BE2C (cell line): ENCODE results near the gene MYH7.
"Not testable (repeated sequence)": the region's sequence is repeated elsewhere in the genome, so short reads cannot be mapped to it uniquely, and the experiment has no call there.

Source experiments
- DNase-seq: peaks from one replicate; pipeline ENCODE4 v3.0.0-alpha.2; 2020
- H3K27me3 ChIP-seq: fragments of 250-450 bp; sonication (Bioruptor Pico); 2 replicates; pipeline ENCODE4 v1.5.1; 2020; ENCODE audit warnings: mild to moderate bottlenecking
- H3K36me3 ChIP-seq: fragments of 250-450 bp; sonication (Bioruptor Pico); 2 replicates; pipeline ENCODE4 v1.5.1; 2020; ENCODE audit warnings: mild to moderate bottlenecking
- H3K4me1 ChIP-seq: fragments of 250-450 bp; sonication (Bioruptor Pico); 2 replicates; pipeline ENCODE4 v1.5.1; 2020
- H3K4me3 ChIP-seq: 2 replicates; pipeline ENCODE4 v1.5.1; 2011; ENCODE audit warnings: low read depth, low read length
- H3K9me3 ChIP-seq: fragments of 250-450 bp; sonication (Bioruptor Pico); 2 replicates; pipeline ENCODE4 v1.5.1; 2020
- TF ChIP-seq, protein P1 (sequence below): IDR thresholded peaks from 2 replicates; pipeline ENCODE4 v1.5.1; 2012; ENCODE audit warnings: mild to moderate bottlenecking, low read depth, low read length

Gene MYH7

DNA sequence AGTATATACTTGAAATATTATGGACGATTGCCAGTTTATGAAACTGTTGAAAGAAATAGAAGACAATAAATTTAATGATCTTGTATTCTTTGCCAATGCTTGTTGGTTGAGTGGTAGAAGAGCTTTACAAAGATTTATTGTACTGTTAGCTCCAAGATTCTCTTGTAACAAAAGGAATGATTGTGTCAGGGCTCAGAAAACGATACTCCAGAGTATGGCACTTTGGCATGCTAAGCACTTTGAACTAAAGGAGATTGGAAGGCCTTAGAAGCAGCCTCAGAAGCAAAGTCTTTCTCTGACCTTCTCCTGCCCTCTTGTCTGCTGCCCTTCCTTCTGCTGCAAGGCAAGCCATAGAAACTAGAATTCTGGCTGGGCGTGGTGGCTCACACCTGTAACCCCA is 29.8 kb upstream of the MYH7 start:
- Histone ChIP-seq H3K36me3 (no peaks in the 10 kb centered on the region), H3K9me3 (no peaks in the 10 kb centered on the region), H3K27me3 (0 out of 2 replicates have a peak, but pooled peaks cover 3% of the 10 kb centered on the region), H3K4me1 (no peaks in the 10 kb centered on the region), H3K4me3 (no peak overlapping the region)
- TF ChIP-seq, protein P1, sequence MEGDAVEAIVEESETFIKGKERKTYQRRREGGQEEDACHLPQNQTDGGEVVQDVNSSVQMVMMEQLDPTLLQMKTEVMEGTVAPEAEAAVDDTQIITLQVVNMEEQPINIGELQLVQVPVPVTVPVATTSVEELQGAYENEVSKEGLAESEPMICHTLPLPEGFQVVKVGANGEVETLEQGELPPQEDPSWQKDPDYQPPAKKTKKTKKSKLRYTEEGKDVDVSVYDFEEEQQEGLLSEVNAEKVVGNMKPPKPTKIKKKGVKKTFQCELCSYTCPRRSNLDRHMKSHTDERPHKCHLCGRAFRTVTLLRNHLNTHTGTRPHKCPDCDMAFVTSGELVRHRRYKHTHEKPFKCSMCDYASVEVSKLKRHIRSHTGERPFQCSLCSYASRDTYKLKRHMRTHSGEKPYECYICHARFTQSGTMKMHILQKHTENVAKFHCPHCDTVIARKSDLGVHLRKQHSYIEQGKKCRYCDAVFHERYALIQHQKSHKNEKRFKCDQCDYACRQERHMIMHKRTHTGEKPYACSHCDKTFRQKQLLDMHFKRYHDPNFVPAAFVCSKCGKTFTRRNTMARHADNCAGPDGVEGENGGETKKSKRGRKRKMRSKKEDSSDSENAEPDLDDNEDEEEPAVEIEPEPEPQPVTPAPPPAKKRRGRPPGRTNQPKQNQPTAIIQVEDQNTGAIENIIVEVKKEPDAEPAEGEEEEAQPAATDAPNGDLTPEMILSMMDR = no peak
- no peak for DNase-seq

DNA sequence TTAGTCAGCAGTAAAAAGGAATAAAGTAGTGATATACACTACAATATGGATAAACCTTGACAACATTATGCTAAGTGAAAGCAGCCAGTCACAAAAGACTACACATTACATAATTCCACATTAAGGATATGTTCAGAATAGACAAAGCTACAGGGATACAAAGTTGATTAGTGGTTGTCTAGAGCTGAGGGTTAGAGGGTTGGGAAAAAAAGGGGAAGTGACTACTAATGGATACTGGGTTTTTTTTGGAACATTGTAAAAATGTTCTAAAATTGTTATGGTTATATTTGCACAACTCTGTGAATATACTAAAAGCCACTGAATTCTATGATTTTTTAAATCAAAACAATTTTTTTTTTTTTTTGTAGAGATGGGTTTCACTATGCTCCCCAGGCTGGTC is 29.2 kb upstream of the MYH7 start:
- no peaks in the 10 kb centered on the region for H3K4me1 ChIP-seq
- H3K36me3 ChIP-seq = no peaks in the 10 kb centered on the region
- H3K9me3 ChIP-seq = no peaks in the 10 kb centered on the region
- H3K27me3 ChIP-seq = 0 out of 2 replicates have a peak, but pooled peaks cover 3% of the 10 kb centered on the region
- TF ChIP-seq, protein P1 = no peak
- H3K4me3 ChIP-seq = no peak overlapping the region
- no peak for DNase-seq

DNA sequence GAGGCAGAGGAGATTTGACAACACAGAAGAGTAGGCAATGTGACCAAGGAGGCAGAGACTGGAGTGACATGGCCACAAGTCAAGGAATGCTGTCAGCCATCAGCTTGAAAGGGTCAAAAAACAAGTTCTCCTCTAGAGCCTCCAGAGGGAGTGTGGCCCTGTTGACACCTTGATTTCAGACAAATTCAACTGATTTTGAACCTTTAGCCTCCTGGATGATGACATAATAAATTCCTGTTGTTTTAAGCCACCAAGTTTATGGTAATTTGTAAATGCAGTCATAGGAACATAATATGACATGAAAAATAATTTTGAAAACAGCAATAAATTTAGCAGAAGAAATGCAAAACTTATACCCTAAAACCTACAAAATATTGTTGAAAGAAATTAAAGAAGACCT is 25.5 kb upstream of the MYH7 start:
- no peaks in the 10 kb centered on the region for H3K9me3 ChIP-seq
- TF ChIP-seq, protein P1 = no peak
- DNase-seq = no peak
- H3K27me3 ChIP-seq = peaks cover 7% of the 10 kb centered on the region; the same call in 1 of the 2 replicates
- no peak overlapping the region for H3K4me3 ChIP-seq
- no peaks in the 10 kb centered on the region for H3K36me3 ChIP-seq
- no peaks in the 10 kb centered on the region for H3K4me1 ChIP-seq

DNA sequence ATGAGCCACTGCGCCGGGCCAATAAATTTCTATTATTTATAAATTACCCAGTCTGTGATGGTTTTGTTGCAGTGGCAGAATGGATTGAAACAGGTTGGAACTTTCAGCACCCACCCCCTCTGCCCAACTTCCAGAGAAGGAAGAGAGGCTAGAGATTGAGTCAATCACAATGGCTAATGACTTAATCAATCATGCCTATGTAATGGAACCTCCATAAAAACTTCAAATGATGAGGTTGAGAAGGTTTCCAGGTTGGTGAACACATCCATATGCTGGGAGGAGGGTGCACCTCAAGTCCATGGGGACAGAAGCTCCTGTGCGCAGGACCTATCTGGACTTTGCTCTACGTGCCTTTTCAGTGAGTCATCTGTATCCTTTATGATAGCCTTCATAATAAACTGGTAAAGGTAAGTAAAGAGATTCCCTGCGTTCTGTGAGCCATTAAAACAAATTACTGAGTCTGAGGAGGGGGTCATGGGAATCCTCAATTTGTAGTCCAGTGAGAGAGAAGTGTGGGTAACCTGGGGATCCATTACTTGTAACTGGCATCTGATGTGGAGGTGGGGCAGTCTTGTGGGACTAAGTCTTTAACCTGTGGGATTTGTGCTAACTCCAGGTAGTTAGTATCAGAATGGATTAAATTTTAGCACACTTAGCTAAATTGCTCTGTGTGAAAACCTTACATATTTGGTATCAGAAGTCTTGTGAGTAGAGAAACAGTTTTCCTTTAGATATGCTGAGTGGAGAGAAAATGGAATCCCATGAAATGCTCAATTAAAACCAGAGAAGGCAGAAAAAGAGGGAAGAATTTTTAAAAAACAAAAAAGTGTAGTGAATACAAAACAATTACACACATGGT is 22.4 kb upstream of the MYH7 start:
- no peaks in the 10 kb centered on the region for H3K4me1 ChIP-seq
- TF ChIP-seq, protein P1 = no peak
- H3K9me3 ChIP-seq = no peaks in the 10 kb centered on the region
- H3K4me3 ChIP-seq = no peak overlapping the region
- no peak for DNase-seq
- peaks cover 3% of the 10 kb centered on the region; the same call in 1 of the 2 replicates for H3K27me3 ChIP-seq
- H3K36me3 ChIP-seq = no peaks in the 10 kb centered on the region

DNA sequence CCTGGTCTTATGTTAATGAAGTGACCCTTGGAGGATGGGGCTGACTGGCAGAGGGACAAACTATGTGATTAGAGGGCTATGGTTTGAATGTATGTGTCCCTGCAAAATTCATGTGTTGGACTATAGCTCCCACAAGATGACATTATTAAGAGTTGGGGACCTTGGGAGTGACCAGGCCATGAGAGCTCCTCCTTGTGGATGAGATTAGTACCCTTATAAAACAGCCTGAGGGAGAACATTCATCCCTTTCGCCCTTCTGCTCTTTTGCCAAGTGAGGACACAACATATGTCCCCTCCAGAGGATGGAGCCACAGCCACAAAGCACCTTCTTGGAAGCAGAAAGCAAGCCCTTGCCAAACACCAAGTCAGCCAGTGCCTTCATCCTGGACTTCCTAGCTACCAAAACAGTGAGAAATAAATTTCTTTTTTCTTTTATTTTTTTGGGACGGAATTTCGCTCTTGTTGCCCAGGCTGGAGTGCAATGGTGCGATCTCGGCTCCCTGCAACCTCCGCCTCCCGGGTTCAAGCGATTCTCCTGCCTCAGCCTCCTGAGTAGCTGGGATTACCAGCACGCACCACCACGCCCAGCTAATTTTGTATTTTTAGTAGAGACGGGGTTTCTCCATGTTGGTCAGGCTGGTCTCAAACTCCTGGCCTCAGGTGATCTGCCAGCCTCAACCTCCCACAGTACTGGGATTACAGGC is 21.6 kb upstream of the MYH7 start:
- not testable (repeated sequence) for H3K36me3 ChIP-seq, H3K4me1 ChIP-seq, H3K27me3 ChIP-seq, DNase-seq, H3K9me3 ChIP-seq, H3K4me3 ChIP-seq
- TF ChIP-seq, protein P1 = peak; percentile 43

DNA sequence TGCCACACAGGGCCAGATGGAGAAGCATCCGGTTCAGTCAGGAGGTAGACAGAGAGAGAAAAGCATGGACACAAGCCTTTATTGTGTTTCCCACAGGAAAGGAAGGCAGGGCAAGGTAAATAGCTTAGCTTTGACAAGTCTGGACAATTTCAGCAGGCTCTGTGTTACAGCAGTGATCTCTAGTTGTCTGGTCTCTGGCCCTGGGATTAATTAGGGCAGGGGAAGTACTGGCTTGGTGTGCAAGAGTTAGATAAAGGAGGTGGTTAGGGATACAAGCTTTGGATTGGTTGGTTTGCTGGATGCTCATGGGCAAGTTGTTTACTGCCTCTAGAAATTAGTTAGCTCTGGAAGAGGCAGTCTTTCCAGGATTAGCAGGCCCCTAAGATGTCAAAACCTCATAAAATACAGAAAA is 19.0 kb upstream of the MYH7 start:
- Histone ChIP-seq H3K27me3 (peaks cover 2% of the 10 kb centered on the region; the same call in 1 of the 2 replicates), H3K4me3 (no peak overlapping the region), H3K9me3 (no peaks in the 10 kb centered on the region), H3K4me1 (no peaks in the 10 kb centered on the region), H3K36me3 (no peaks in the 10 kb centered on the region)
- TF ChIP-seq, protein P1 = no peak
- no peak for DNase-seq
